GM18526 (cell line): ENCODE data around the gene TMBIM1.

Experiments
- POLR2A ChIP-seq: IDR thresholded peaks from 3 replicates; pipeline ENCODE4 v1.6.1; 2011; ENCODE audit not compliant: insufficient read length; ENCODE audit errors: extremely low read depth

The TMBIM1 gene, protein sequence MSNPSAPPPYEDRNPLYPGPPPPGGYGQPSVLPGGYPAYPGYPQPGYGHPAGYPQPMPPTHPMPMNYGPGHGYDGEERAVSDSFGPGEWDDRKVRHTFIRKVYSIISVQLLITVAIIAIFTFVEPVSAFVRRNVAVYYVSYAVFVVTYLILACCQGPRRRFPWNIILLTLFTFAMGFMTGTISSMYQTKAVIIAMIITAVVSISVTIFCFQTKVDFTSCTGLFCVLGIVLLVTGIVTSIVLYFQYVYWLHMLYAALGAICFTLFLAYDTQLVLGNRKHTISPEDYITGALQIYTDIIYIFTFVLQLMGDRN

DNA sequence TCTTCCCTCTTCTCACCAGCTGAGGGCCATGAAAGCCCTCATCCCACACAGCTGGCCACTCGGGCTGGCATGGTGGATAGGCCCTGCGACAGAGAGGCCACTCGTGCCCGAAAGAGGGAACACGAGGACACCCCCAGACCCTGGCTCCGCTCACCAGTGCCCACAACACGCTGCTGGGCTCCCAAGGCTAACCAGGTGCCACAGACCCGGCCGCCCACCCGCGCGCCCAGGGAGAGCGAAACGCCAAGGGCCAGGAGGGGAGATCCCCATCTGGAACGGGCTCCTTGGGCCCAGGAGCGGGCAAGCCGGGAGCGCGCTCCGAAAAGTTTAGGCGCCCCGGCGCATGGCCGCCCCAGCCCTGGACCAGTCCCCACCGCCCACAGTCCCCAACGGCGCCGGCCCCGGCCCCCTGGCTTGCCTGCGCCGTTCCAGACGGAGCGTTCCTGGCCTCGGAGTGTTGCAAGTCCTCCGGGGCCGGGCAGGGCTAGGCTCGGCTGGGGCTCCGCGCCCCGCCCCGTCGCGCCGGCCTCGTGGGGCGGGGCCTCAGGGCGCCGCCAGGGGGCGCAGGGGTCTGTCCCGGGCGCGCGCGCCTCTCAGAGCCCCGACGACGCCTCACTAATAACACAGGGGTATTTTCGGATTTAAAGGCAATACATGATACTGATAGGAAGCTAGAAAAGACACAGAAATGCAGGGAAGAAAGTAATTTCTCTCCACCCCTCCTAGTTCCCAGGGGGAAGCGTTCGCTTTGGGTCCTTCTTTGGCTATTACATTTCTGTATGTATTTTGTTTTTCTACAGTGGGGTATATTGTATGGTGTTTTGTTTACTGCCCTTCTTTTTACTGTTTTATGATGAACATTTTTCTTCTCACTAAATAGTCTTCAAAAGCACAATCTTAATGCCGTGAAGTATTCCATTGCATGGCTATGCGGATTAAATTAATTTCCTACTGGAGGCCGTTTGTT is at the start of gene TMBIM1:
TMBIM1 (minus strand) TSS at position 456 of the 967 bp plus-strand sequence. CDS start 10,362 bp downstream, outside the sequence.
- peak; percentile 27 for TF ChIP-seq POLR2A

GRCh38 chr2:218341381-218341780 is 49.1 kb upstream of the TMBIM1 start:
- TF ChIP-seq POLR2A: no peak

- TF ChIP-seq POLR2A: no peak
Measured at GRCh38 chr2:218340656-218341055, 48.4 kb upstream of the TMBIM1 start.

DNA sequence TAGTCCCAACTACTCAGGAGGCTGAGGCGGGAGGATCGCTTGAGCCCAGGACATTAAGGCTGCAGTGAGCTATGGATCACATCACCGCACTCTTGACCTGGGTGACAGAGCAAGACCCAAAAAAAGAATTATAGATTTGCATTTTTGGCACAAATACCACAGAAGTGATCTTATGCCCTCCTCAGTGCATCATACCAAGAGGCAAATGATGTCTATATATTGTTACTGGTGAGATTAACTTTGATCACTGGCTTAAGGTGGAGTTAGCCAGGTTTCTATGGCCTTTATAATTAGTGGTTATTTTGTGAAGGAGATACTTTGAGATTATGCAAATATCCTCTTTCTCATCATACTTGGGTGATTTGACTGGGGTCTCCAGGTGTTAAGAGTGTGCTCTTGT is 42.2 kb upstream of the TMBIM1 start:
- no peak for TF ChIP-seq POLR2A

GRCh38 chr2:218332920-218333645 is 40.8 kb upstream of the TMBIM1 start:
- TF ChIP-seq POLR2A: no peak

DNA sequence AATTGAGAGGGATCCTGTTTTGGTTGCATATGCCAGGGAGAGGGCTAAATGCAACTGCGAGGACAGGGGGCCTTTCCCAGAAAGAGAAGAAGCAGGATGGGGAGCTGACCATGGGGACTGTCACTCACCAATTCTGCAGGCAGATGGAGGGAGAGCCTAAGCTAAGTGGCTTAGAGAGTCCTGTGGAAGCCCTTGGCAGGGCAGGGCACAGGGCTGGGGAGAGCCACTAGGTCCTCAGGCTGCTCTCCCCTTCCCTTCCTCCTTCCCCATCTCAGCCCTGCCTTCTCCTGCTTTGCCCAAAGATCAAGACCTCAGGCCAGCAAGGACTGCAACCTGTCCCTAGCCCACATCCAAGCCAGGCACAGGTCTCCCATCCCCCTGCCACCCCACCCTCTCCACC is 40.0 kb upstream of the TMBIM1 start:
- TF ChIP-seq POLR2A: no peak

- no peak for TF ChIP-seq POLR2A
Measured at GRCh38 chr2:218331745-218332144, 39.4 kb upstream of the TMBIM1 start.

- peak; percentile 30 for TF ChIP-seq POLR2A
Measured at GRCh38 chr2:218329826-218330593, 37.7 kb upstream of the TMBIM1 start.

DNA sequence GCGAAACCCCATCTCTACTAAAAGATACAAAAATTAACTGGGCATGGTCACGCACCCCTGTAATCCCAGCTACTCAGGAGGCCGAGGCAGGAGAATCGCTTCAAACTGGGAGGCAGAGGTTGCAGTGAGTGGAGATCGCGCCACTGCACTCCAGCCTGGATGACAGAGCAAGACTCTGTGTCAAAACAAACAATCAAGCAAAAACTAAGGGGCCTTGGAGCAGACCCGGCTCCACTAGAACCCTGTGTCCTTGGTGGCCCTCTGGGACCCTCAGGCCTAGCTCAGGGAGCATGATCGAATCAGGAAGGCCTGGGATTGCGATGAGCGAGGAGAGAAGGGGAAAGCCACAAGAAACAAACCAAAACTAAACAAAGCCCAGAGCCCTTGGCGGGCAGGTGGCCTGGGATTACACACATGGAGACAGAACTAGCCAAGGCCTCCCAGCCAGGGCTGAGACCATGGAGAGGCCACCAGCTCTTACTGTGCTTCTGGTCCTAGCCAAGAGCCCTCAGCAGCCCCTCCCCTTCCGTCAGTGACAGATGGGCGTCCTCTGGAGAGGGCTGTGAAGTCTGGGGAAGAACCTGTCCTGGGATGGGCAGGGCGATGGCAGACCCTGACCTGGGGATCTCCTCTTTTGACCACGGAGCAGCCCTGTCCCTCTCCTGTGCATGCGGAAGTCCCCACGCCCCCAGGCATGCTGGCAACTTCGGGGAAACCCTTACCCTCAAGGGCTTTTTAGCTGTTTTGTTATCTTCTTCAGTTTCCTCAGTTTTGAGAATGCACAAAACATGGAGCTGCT is 36.9 kb upstream of the TMBIM1 start:
- peak; percentile 31 for TF ChIP-seq POLR2A

GRCh38 chr2:218328294-218328693 is 36.0 kb upstream of the TMBIM1 start:
- no peak for TF ChIP-seq POLR2A

- no peak for TF ChIP-seq POLR2A
Measured at GRCh38 chr2:218327451-218328210, 35.3 kb upstream of the TMBIM1 start.

GRCh38 chr2:218326315-218326714 is 34.0 kb upstream of the TMBIM1 start:
- no peak for TF ChIP-seq POLR2A

GRCh38 chr2:218325566-218326160 is 33.4 kb upstream of the TMBIM1 start:
- TF ChIP-seq POLR2A: no peak
